ENCODE data around the gene WNT3A.
"Not testable (repeated sequence)": the region's sequence is repeated elsewhere in the genome, so short reads cannot be mapped to it uniquely, and the experiment has no call there.

Gene WNT3A, protein sequence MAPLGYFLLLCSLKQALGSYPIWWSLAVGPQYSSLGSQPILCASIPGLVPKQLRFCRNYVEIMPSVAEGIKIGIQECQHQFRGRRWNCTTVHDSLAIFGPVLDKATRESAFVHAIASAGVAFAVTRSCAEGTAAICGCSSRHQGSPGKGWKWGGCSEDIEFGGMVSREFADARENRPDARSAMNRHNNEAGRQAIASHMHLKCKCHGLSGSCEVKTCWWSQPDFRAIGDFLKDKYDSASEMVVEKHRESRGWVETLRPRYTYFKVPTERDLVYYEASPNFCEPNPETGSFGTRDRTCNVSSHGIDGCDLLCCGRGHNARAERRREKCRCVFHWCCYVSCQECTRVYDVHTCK

DNA sequence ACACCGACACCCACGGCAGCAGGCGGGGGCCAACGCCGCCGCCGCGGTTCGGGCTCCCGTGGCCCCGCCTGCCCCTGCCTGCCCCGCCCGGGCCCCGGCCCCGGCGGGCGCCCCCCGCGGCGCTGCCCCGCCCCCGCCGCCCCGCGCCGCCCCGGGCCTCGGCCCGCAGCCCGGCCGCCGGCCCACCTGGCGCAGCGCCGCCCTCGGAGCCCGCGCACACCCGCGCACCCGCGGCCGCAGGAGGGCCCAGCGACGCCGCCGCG is at the start of gene WNT3A:
TSS of gene WNT3A (plus strand) at position 213 of the 263 bp plus-strand sequence. CDS start 131 bp downstream, outside the sequence.
- no peak for TF ChIP-seq CTCF (IDR thresholded peaks at IDR 0.05; ENCODE audit: insufficient read depth, low read length, poor library complexity, severe bottlenecking)
- H3K27me3 ChIP-seq (replicated peaks; ENCODE audit: control insufficient read depth, insufficient read depth, low read length): peaks cover 2% of the 10 kb centered on the region; the same call in 1 of the 2 replicates
- H3K4me3 ChIP-seq (replicated peaks; ENCODE audit: low read depth, low read length): no peak within 1 kb of the TSS

DNA sequence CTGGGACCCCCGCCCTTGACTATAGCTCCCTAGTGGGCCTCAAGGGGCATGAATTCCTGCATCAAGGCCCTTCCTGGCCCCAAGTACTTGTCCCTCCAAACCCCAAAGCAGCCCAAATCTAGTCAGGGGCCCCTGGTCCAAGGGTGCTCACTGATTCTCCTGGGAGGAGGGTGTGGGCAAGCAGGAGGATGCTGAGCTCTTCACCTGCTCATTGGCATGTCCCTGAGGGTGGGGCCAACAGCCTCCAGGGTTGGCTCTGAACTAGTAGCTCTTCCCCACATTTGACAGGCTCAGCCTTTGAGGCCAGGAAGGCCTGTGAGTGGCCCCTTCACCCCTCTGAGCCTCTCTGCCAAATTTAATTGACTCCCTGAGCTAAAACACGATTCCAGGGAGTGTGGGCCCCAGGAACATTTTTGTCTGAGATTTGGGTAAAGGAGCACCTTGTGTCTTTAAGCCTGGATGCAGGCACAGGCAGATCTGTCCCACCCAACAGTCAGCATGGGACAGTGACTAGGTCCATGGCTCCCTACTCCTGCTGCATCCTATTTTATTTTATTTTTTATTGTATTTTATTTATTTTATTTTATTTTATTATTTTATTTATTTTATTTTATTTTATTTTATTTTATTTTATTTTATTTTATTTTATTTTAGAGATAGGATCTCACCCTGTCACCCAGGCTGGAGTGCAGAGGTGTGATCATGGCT is 48.0 kb upstream of the WNT3A start:
- Histone ChIP-seq H3K36me3 (ENCODE audit: control insufficient read depth, insufficient read depth, low read length) (no peaks in the 10 kb centered on the region), H3K27me3 (replicated peaks; ENCODE audit: control insufficient read depth, insufficient read depth, low read length) (no peaks in the 10 kb centered on the region; the same call in none of the 2 replicates), H3K4me3 (replicated peaks; ENCODE audit: low read depth, low read length) (no peak overlapping the region)
- no peak for DNase-seq (ENCODE audit: extremely low read depth, insufficient read length)
- no peak for TF ChIP-seq CTCF (IDR thresholded peaks at IDR 0.05; ENCODE audit: insufficient read depth, low read length, poor library complexity, severe bottlenecking)

More for the DNA sequence above, at the start of gene WNT3A:
- DNase-seq (ENCODE audit: extremely low read depth, insufficient read length): no peak
- H3K36me3 ChIP-seq (ENCODE audit: control insufficient read depth, insufficient read depth, low read length): no peaks in the 10 kb centered on the region

- Histone ChIP-seq H3K4me3 (replicated peaks; ENCODE audit: low read depth, low read length) (no peak overlapping the region), H3K36me3 (ENCODE audit: control insufficient read depth, insufficient read depth, low read length) (no peaks in the 10 kb centered on the region), H3K27me3 (replicated peaks; ENCODE audit: control insufficient read depth, insufficient read depth, low read length) (no peaks in the 10 kb centered on the region; the same call in none of the 2 replicates)
- TF ChIP-seq CTCF (IDR thresholded peaks at IDR 0.05; ENCODE audit: insufficient read depth, low read length, poor library complexity, severe bottlenecking): no peak
- DNase-seq (ENCODE audit: extremely low read depth, insufficient read length): no peak
These were observed 47.4 kb upstream of the WNT3A start for GRCh38 chr1:227959325-227959860.

DNA sequence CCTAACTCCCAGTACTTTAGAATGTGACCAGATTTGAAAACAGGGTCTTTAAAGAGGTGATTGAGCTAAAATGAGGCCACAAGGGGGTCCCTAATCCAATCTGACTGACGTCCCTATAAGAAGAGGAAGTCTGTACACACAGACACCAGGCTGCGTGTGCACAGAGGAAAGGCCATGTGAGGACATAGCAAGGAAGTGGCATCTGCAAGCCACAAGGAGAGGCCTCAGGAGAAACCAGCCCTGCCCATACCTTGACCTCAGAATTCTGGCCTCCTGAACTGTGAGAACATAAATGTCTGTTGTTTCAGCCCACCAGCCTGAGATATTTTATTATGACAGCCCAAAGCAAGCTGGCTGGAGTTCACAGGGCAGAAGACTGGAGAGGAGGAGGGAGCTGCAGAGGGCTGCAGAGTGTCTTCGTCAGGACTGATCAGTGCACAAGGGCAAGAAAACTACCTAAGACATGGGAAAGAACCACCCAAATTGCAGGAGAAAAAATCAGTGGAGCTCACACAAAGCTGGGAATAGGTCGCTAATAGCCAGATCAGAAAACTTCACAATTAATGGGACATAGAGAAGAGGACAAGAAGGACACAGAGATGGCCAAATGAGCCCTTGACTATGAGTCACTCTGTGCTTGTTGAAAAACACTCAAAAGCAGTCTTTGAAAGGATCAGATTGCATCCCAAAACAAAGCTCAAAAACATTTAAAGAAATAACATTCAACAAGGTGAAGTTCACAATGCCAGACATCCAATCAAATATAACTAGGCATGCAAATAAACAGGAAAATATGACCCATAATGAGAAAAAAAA is 44.9 kb upstream of the WNT3A start:
- no peak for DNase-seq (ENCODE audit: extremely low read depth, insufficient read length)
- no peak for TF ChIP-seq CTCF (IDR thresholded peaks at IDR 0.05; ENCODE audit: insufficient read depth, low read length, poor library complexity, severe bottlenecking)
- Histone ChIP-seq H3K4me3 (replicated peaks; ENCODE audit: low read depth, low read length) (no peak overlapping the region), H3K36me3 (ENCODE audit: control insufficient read depth, insufficient read depth, low read length) (no peaks in the 10 kb centered on the region), H3K27me3 (replicated peaks; ENCODE audit: control insufficient read depth, insufficient read depth, low read length) (no peaks in the 10 kb centered on the region; the same call in none of the 2 replicates)

DNA sequence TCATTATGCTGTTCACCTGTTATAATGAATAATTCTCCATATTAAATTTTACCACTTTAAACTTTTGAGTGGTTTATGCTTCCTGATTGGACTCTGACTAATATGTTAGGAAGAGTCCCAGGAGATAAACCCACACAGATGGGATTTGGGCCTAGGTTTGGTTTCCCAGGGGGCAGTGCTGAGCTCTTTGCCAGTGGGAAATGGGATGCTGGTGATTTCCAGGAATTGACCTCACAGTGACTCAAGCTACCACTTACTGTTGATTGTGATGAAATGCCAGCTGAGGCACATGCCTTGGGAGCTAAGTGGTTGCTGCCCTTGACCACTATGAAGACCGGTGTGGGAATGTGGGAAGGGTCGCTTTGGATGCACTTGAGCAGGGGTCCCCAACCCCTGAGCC is 40.1 kb upstream of the WNT3A start:
- not testable (repeated sequence) for H3K27me3 ChIP-seq (replicated peaks; ENCODE audit: control insufficient read depth, insufficient read depth, low read length); H3K36me3 ChIP-seq (ENCODE audit: control insufficient read depth, insufficient read depth, low read length); H3K4me3 ChIP-seq (replicated peaks; ENCODE audit: low read depth, low read length); DNase-seq (ENCODE audit: extremely low read depth, insufficient read length)

Measured in GM06990 (cell line).